ENCODE results near the gene EIF4A3. TPM values are rescaled to one million over a fixed set of nuclear protein-coding genes. Genes with fewer than 3 reads are reported as not detected.

Gene EIF4A3
- total RNA-seq, 1 experiment from 2014 or later, result 124 TPM

- no peak overlapping the region for H3K27ac Mint-ChIP-seq (ENCODE audit: unreplicated experiment)
- TF ChIP-seq CTCF (IDR thresholded peaks at IDR 0.05; ENCODE audit: unreplicated experiment), result no peak
- no TSS peak for BruUV-seq (replicated peaks)
- no peaks in the 10 kb centered on the region for H3K9me3 Mint-ChIP-seq (ENCODE audit: low read depth, unreplicated experiment)
- CTCF ChIA-PET, result interaction anchor here (0.7 kb wide), 1 partner anchor 15 kb away, joined by 3 read pairs; no protein-coding TSS in a partner anchor
- no peaks in the 10 kb centered on the region for H3K4me1 Mint-ChIP-seq (ENCODE audit: low read depth, unreplicated experiment)
- no peaks in the 10 kb centered on the region for H3K27me3 Mint-ChIP-seq (ENCODE audit: unreplicated experiment)
- peaks cover 5% of the 10 kb centered on the region for H3K36me3 Mint-ChIP-seq (ENCODE audit: insufficient read depth, unreplicated experiment)
- no peak for DNase-seq
- intact Hi-C loops (cut with micrococcal nuclease; ENCODE audit: unreplicated experiment), result no loop called here
- no peak overlapping the region for H3K4me3 Mint-ChIP-seq (ENCODE audit: low read depth, unreplicated experiment)
These were observed 37.8 kb downstream of the EIF4A3 start for GRCh38 chr17:80109066-80109660.

- Mint-ChIP-seq H3K36me3 (ENCODE audit: insufficient read depth, unreplicated experiment) (peaks cover 5% of the 10 kb centered on the region), H3K27ac (ENCODE audit: unreplicated experiment) (no peak overlapping the region), H3K4me3 (ENCODE audit: low read depth, unreplicated experiment) (no peak overlapping the region), H3K9me3 (ENCODE audit: low read depth, unreplicated experiment) (no peaks in the 10 kb centered on the region), H3K4me1 (ENCODE audit: low read depth, unreplicated experiment) (no peaks in the 10 kb centered on the region), H3K27me3 (ENCODE audit: unreplicated experiment) (no peaks in the 10 kb centered on the region)
- no peak for DNase-seq
- no TSS peak for BruUV-seq (replicated peaks)
- TF ChIP-seq CTCF (IDR thresholded peaks at IDR 0.05; ENCODE audit: unreplicated experiment), result no peak
- intact Hi-C loops (cut with micrococcal nuclease; ENCODE audit: unreplicated experiment), result no loop called here
- CTCF ChIA-PET, result interaction anchor here (0.6 kb wide), 1 partner anchor 99 kb away, joined by 3 read pairs; no protein-coding TSS in a partner anchor
These were observed 38.6 kb downstream of the EIF4A3 start for GRCh38 chr17:80108036-80108971.

DNA sequence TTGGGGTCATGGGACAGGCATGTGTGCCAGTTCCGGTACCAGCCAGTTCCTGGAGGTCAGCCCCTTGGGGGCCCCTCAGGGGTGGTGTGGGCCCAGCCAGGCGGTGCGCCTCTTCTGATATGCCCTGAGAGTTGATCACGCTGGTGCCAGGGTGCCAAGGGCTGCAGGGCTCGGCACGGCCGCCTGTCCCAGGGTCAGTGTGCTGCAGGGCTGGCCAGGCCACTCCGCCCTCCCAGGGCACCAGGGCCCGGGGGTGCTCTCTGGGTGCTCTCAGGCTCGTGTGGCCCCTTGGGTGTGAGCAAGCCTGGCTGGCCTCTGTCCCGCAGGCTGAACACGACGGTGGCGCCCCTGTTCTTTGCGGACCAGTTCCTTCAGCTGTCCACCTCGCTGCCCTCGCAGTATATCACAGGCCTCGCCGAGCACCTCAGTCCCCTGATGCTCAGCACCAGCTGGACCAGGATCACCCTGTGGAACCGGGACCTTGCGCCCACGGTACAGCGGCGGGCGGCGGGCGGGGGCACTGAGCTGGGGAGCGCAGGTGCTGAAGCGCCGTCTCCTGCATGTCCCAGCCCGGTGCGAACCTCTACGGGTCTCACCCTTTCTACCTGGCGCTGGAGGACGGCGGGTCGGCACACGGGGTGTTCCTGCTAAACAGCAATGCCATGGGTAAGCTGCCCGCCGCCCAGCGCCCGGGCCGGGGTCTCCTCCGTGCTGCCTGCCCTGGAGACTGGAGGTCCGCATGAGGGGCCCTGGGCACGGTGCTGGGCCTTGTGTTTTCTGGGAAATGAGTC, 39.5 kb downstream of the EIF4A3 start:
- no peaks in the 10 kb centered on the region for H3K27me3 Mint-ChIP-seq (ENCODE audit: unreplicated experiment)
- H3K27ac Mint-ChIP-seq (ENCODE audit: unreplicated experiment), result no peak overlapping the region
- H3K9me3 Mint-ChIP-seq (ENCODE audit: low read depth, unreplicated experiment), result no peaks in the 10 kb centered on the region
- CTCF ChIA-PET, result interaction anchor here (0.6 kb wide), 1 partner anchor 98 kb away, joined by 3 read pairs; no protein-coding TSS in a partner anchor
- no peak for DNase-seq
- TF ChIP-seq CTCF (IDR thresholded peaks at IDR 0.05; ENCODE audit: unreplicated experiment), result no peak
- H3K36me3 Mint-ChIP-seq (ENCODE audit: insufficient read depth, unreplicated experiment), result peaks cover 7% of the 10 kb centered on the region
- BruUV-seq (replicated peaks), result no TSS peak
- intact Hi-C loops (cut with micrococcal nuclease; ENCODE audit: unreplicated experiment), result no loop called here
- peaks cover 8% of the 10 kb centered on the region for H3K4me1 Mint-ChIP-seq (ENCODE audit: low read depth, unreplicated experiment)
- no peak overlapping the region for H3K4me3 Mint-ChIP-seq (ENCODE audit: low read depth, unreplicated experiment)

GRCh38 chr17:80106751-80107150, 40.2 kb downstream of the EIF4A3 start:
- H3K4me1 Mint-ChIP-seq (ENCODE audit: low read depth, unreplicated experiment), result peaks cover 13% of the 10 kb centered on the region
- H3K4me3 Mint-ChIP-seq (ENCODE audit: low read depth, unreplicated experiment), result no peak overlapping the region
- H3K27ac Mint-ChIP-seq (ENCODE audit: unreplicated experiment), result no peak overlapping the region
- H3K27me3 Mint-ChIP-seq (ENCODE audit: unreplicated experiment), result no peaks in the 10 kb centered on the region
- CTCF ChIA-PET, result no interaction called here
- no TSS peak for BruUV-seq (replicated peaks)
- no peak for TF ChIP-seq CTCF (IDR thresholded peaks at IDR 0.05; ENCODE audit: unreplicated experiment)
- no peaks in the 10 kb centered on the region for H3K9me3 Mint-ChIP-seq (ENCODE audit: low read depth, unreplicated experiment)
- DNase-seq, result no peak
- H3K36me3 Mint-ChIP-seq (ENCODE audit: insufficient read depth, unreplicated experiment), result peaks cover 13% of the 10 kb centered on the region
- intact Hi-C loops (cut with micrococcal nuclease; ENCODE audit: unreplicated experiment), result no loop called here
